HG03139 (cell line): ENCODE measurements around the gene MMP15.
"Not testable (repeated sequence)": the region's sequence is repeated elsewhere in the genome, so short reads cannot be mapped to it uniquely, and the experiment has no call there.

ENCODE experiments used
- ATAC-seq: cut with Tn5 transposase; IDR thresholded peaks from one replicate; pipeline ENCODE4 v1.9.1; 2021; ENCODE audit not compliant: unreplicated experiment

MMP15 gene

GRCh38 chr16:58085584-58086251 is 60.2 kb downstream of the MMP15 start:
- no peak for ATAC-seq

- no peak for ATAC-seq
These were observed 61.0 kb downstream of the MMP15 start for GRCh38 chr16:58086381-58087208.

- no peak for ATAC-seq
These were observed 61.8 kb downstream of the MMP15 start for GRCh38 chr16:58087209-58087913.

- ATAC-seq = no peak
These were observed 62.5 kb downstream of the MMP15 start for GRCh38 chr16:58088091-58088490.

GRCh38 chr16:58090396-58090795 is 64.8 kb downstream of the MMP15 start:
- ATAC-seq = not testable (repeated sequence)

- ATAC-seq = no peak
These were observed 68.5 kb downstream of the MMP15 start for GRCh38 chr16:58094026-58094425.

- no peak for ATAC-seq
These were observed 69.4 kb downstream of the MMP15 start for GRCh38 chr16:58094791-58095574.

- ATAC-seq = not testable (repeated sequence)
These were observed 70.0 kb downstream of the MMP15 start for GRCh38 chr16:58095575-58095960.

GRCh38 chr16:58096249-58096648 is 70.7 kb downstream of the MMP15 start:
- ATAC-seq = no peak
